ENCODE results near the gene TXNDC11.
A peak's percentile ranks its signal among the peaks of the same experiment; 100 is the strongest.

TXNDC11 gene

GRCh38 chr16:11650641-11651591, 91.7 kb downstream of the TXNDC11 start:
- no peak for DNase-seq

GRCh38 chr16:11649276-11649675, 93.4 kb downstream of the TXNDC11 start:
- DNase-seq = no peak

GRCh38 chr16:11642765-11643116, 99.9 kb downstream of the TXNDC11 start:
- no peak for DNase-seq

GRCh38 chr16:11640987-11641817, 101.5 kb downstream of the TXNDC11 start:
- peak; percentile 45 for DNase-seq

GRCh38 chr16:11639925-11640899, 102.4 kb downstream of the TXNDC11 start:
- peak; percentile 88 for DNase-seq

- DNase-seq = no peak
Measured at GRCh38 chr16:11639008-11639562, 103.6 kb downstream of the TXNDC11 start.

GRCh38 chr16:11638140-11638539, 104.5 kb downstream of the TXNDC11 start:
- DNase-seq = no peak

GRCh38 chr16:11637320-11637719, 105.3 kb downstream of the TXNDC11 start:
- no peak for DNase-seq

GRCh38 chr16:11636172-11636721, 106.4 kb downstream of the TXNDC11 start:
- DNase-seq = no peak

- no peak for DNase-seq
Measured at GRCh38 chr16:11635679-11636171, 106.9 kb downstream of the TXNDC11 start.

- DNase-seq = no peak
Measured at GRCh38 chr16:11635113-11635652, 107.5 kb downstream of the TXNDC11 start.

- no peak for DNase-seq
Measured at GRCh38 chr16:11634312-11634711, 108.3 kb downstream of the TXNDC11 start.

GRCh38 chr16:11633113-11633512, 109.5 kb downstream of the TXNDC11 start:
- DNase-seq = no peak

GRCh38 chr16:11632455-11632939, 110.2 kb downstream of the TXNDC11 start:
- peak; percentile 75 for DNase-seq

GRCh38 chr16:11631214-11631613, 111.4 kb downstream of the TXNDC11 start:
- no peak for DNase-seq

- DNase-seq = no peak
Measured at GRCh38 chr16:11630768-11631056, 111.9 kb downstream of the TXNDC11 start.

- DNase-seq = no peak
Measured at GRCh38 chr16:11630046-11630767, 112.5 kb downstream of the TXNDC11 start.
